D341Med (cell line): ENCODE measurements around the gene BCL11B.

ENCODE experiments used
- DNase-seq: peaks from one replicate; pipeline ENCODE4 v3.0.0; 2012; ENCODE audit warnings: low spot score

Gene BCL11B

GRCh38 chr14:99119554-99120525, 152.2 kb downstream of the BCL11B start:
- no peak for DNase-seq
